ENCODE results near the gene GATAD1.

GRCh38 chr7:92504563-92504962 lies 57.3 kb downstream of the GATAD1 start:
- TF ChIP-seq CTCF (IDR thresholded peaks at IDR 0.05; ENCODE audit: insufficient read depth, low read length, poor library complexity, severe bottlenecking) (no peak), EZH2phosphoT487 (conservative IDR thresholded peaks at IDR 0.05; ENCODE audit: low read length) (no peak)
